Prostate gland (tissue), 2 donors: ENCODE results near the gene TOGARAM1.

Experiments
- CTCF ChIP-seq, 4 experiments: fragments of 200-600 bp in 2 of 4; fragments of 450-650 bp in 2 of 4; sonication (generic) in 2 of 4; IDR thresholded peaks; 1 replicate in 3 of 4; 2 replicates in 1 of 4; pipeline ENCODE4 v1.5.1; 2016 to 2019; ENCODE audit warnings: antibody characterized with exemption in 4 of 4, mild to moderate bottlenecking in 2 of 4, moderate library complexity in 2 of 4
- POLR2A ChIP-seq: fragments of 450-650 bp; IDR thresholded peaks from one replicate; pipeline ENCODE4 v1.6.1; 2016; ENCODE audit warnings: antibody characterized with exemption, mild to moderate bottlenecking

- TF ChIP-seq CTCF (IDR thresholded peaks at IDR 0.05), result no peak
- TF ChIP-seq POLR2A, result no peak
Measured at GRCh38 chr14:45065956-45066355, 104.0 kb downstream of the TOGARAM1 start.
